ENCODE results near the gene PARD6G.
"Not testable (repeated sequence)": the region's sequence is repeated elsewhere in the genome, so short reads cannot be mapped to it uniquely, and the experiment has no call there.

Gene PARD6G

GRCh38 chr18:80247393-80247841 lies at the start of gene PARD6G:
Gene PARD6G, minus strand, starts transcription at chr18:80247514. Its CDS starts 166 bp downstream, at chr18:80247348.
- Histone ChIP-seq H3K9me3 (no peaks in the 10 kb centered on the region), H3K27me3 (peaks cover 61% of the 10 kb centered on the region), H3K27ac (no peak within 1 kb of the TSS), H3K36me3 (no peaks in the 10 kb centered on the region), H3K4me1 (ENCODE audit: control insufficient read depth in 1 of 2, insufficient read depth in 1 of 2, low read depth in 1 of 2, low read length in 1 of 2) (peaks cover 9 to 11% of the 10 kb centered on the region in 2 experiments), H3K4me3 (ENCODE audit: low read depth in 1 of 2, low read length in 1 of 2) (peak within 1 kb of the TSS; percentile 37 to 57)
- no peak for TF ChIP-seq CTCF (IDR thresholded peaks at IDR 0.05)

- not testable (repeated sequence) for H3K27ac ChIP-seq; H3K9me3 ChIP-seq; H3K36me3 ChIP-seq; H3K4me3 ChIP-seq (ENCODE audit: low read depth in 1 of 2, low read length in 1 of 2); H3K27me3 ChIP-seq; H3K4me1 ChIP-seq (ENCODE audit: control insufficient read depth in 1 of 2, insufficient read depth in 1 of 2, low read depth in 1 of 2, low read length in 1 of 2)
- TF ChIP-seq CTCF (IDR thresholded peaks at IDR 0.05): peak; percentile 50
Measured at GRCh38 chr18:80262241-80263033, 15.1 kb upstream of the PARD6G start.

- Histone ChIP-seq H3K36me3 (no peaks in the 10 kb centered on the region), H3K4me3 (ENCODE audit: low read depth in 1 of 2, low read length in 1 of 2) (no peak overlapping the region), H3K9me3 (no peaks in the 10 kb centered on the region), H3K4me1 (ENCODE audit: control insufficient read depth in 1 of 2, insufficient read depth in 1 of 2, low read depth in 1 of 2, low read length in 1 of 2) (no peaks in the 10 kb centered on the region), H3K27ac (no peak overlapping the region), H3K27me3 (peaks cover 6% of the 10 kb centered on the region)
- no peak for TF ChIP-seq CTCF (IDR thresholded peaks at IDR 0.05)
Measured at GRCh38 chr18:80259610-80260009, 12.3 kb upstream of the PARD6G start.

GRCh38 chr18:80258640-80259039 lies 11.3 kb upstream of the PARD6G start:
- Histone ChIP-seq H3K9me3 (no peaks in the 10 kb centered on the region), H3K27ac (no peak overlapping the region), H3K27me3 (peaks cover 6% of the 10 kb centered on the region), H3K36me3 (no peaks in the 10 kb centered on the region), H3K4me3 (ENCODE audit: low read depth in 1 of 2, low read length in 1 of 2) (no peak overlapping the region), H3K4me1 (ENCODE audit: control insufficient read depth in 1 of 2, insufficient read depth in 1 of 2, low read depth in 1 of 2, low read length in 1 of 2) (no peaks in the 10 kb centered on the region)
- no peak for TF ChIP-seq CTCF (IDR thresholded peaks at IDR 0.05)

GRCh38 chr18:80257579-80258543 lies 10.5 kb upstream of the PARD6G start:
- not testable (repeated sequence) for H3K36me3 ChIP-seq; H3K4me3 ChIP-seq (ENCODE audit: low read depth in 1 of 2, low read length in 1 of 2); H3K27ac ChIP-seq; H3K27me3 ChIP-seq; H3K9me3 ChIP-seq; H3K4me1 ChIP-seq (ENCODE audit: control insufficient read depth in 1 of 2, insufficient read depth in 1 of 2, low read depth in 1 of 2, low read length in 1 of 2)
- TF ChIP-seq CTCF (IDR thresholded peaks at IDR 0.05): peak; percentile 46

All from neutrophil (primary cell).